Peyer's patch (tissue), 4 donors: Measurements from ENCODE around the gene DYRK1A.

Experiments used
- POLR2A ChIP-seq, 2 donors: fragments of 450-650 bp; IDR thresholded peaks; one replicate each; pipeline ENCODE4 v1.5.1; 2017; ENCODE audit warnings: antibody characterized with exemption in 2 of 2, mild to moderate bottlenecking in 2 of 2, moderate library complexity in 2 of 2
- TF ChIP-seq, protein P1 (sequence below), 6 experiments: fragments of 450-650 bp in 4 of 6; fragments of 200-600 bp in 2 of 6; sonication (generic) in 1 of 6; IDR thresholded peaks; one replicate each; pipeline ENCODE4 v1.5.1; 2017 to 2019; ENCODE audit warnings: antibody characterized with exemption in 6 of 6, mild to moderate bottlenecking in 3 of 6, moderate library complexity in 1 of 6

DNA sequence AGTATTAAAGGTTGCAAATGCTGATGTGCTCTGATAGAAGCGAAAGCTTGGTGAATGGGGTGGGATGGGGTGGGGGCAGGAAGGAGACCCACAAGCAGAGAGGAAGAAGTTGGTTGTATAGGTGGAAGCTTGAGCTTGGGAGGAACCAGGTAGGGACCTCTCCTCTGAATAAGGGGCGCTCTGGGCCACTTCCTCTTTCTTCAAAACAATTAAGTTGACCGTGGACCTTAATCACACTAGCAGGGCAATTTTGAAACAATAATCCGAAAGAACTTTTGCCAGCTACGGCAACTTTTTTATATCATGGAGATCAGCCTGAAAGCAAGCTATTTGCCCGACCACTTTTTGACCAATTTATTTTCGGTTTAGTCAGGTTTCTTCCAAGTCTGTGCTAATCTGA lies 1.9 kb upstream of the DYRK1A start:
- no peak for TF ChIP-seq POLR2A (IDR thresholded peaks at IDR 0.05)
- TF ChIP-seq, protein P1, sequence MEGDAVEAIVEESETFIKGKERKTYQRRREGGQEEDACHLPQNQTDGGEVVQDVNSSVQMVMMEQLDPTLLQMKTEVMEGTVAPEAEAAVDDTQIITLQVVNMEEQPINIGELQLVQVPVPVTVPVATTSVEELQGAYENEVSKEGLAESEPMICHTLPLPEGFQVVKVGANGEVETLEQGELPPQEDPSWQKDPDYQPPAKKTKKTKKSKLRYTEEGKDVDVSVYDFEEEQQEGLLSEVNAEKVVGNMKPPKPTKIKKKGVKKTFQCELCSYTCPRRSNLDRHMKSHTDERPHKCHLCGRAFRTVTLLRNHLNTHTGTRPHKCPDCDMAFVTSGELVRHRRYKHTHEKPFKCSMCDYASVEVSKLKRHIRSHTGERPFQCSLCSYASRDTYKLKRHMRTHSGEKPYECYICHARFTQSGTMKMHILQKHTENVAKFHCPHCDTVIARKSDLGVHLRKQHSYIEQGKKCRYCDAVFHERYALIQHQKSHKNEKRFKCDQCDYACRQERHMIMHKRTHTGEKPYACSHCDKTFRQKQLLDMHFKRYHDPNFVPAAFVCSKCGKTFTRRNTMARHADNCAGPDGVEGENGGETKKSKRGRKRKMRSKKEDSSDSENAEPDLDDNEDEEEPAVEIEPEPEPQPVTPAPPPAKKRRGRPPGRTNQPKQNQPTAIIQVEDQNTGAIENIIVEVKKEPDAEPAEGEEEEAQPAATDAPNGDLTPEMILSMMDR (IDR thresholded peaks at IDR 0.05) = no peak
